ENCODE results near the gene ZNF100.
A peak's percentile ranks its signal among the peaks of the same experiment; 100 is the strongest.

Gene ZNF100

GRCh38 chr19:21704320-21704719, 63.1 kb downstream of the ZNF100 start:
- TF ChIP-seq CTCF (IDR thresholded peaks at IDR 0.05): no peak

- no peak for TF ChIP-seq CTCF (IDR thresholded peaks at IDR 0.05)
Measured at GRCh38 chr19:21699197-21699596, 68.2 kb downstream of the ZNF100 start.

- peak; percentile 55; the same call in 1 of the 2 replicates for TF ChIP-seq CTCF (IDR thresholded peaks at IDR 0.05)
Measured at GRCh38 chr19:21698215-21698614, 69.2 kb downstream of the ZNF100 start.

GRCh38 chr19:21697698-21698097, 69.7 kb downstream of the ZNF100 start:
- no peak for TF ChIP-seq CTCF (IDR thresholded peaks at IDR 0.05)

GRCh38 chr19:21694171-21694906, 73.0 kb downstream of the ZNF100 start:
- no peak for TF ChIP-seq CTCF (IDR thresholded peaks at IDR 0.05)

- TF ChIP-seq CTCF (IDR thresholded peaks at IDR 0.05): no peak
Measured at GRCh38 chr19:21693399-21693798, 74.0 kb downstream of the ZNF100 start.

GRCh38 chr19:21691661-21692060, 75.7 kb downstream of the ZNF100 start:
- no peak for TF ChIP-seq CTCF (IDR thresholded peaks at IDR 0.05)

- TF ChIP-seq CTCF (IDR thresholded peaks at IDR 0.05): no peak
Measured at GRCh38 chr19:21688464-21688863, 78.9 kb downstream of the ZNF100 start.

Measured in LNCAP (cell line).